ENCODE data around the gene SRA1. TPM values are rescaled to one million over a fixed set of nuclear protein-coding genes. Genes with fewer than 3 reads are reported as not detected.

Gene SRA1
- total and polyA plus RNA-seq, 2 of the 4 experiments (the other 2 are of a cell fraction) = 52.9 to 54.8 TPM

DNA sequence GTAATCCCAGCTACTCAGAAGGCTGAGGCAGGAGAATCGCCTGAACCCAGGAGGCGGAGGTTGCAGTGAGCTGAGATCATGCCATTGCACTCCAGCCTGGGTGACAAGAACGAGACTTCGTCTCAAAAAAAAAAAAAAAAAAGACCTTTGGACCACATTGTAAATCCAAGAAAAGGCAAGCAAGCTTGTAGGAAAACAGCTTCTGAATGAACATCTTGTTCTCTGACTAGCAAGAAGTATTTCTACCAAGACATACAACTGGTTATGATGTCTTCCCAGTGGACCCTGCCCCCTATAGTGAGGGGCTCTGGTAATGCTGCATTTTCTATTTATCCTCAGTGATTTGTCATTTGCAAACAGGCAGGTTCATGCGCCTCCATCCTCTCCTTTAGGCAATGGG, 14.3 kb downstream of the SRA1 start:
- H3K18ac ChIP-seq (ENCODE audit: low read depth, low read length) = no peak overlapping the region
- H3K4me1 ChIP-seq (ENCODE audit: control insufficient read depth, insufficient read depth, low read length) = peaks cover 8% of the 10 kb centered on the region
- no peak overlapping the region for H3K9ac ChIP-seq (ENCODE audit: low read depth, low read length)
- H3K9me3 ChIP-seq (ENCODE audit: control insufficient read depth, insufficient read depth, low read length) = no peaks in the 10 kb centered on the region
- H3K4me3 ChIP-seq (ENCODE audit: insufficient read depth, low read depth, low read length) = no peak overlapping the region
- intact Hi-C loops (cut with micrococcal nuclease) (no loop called here), in situ Hi-C loops (cut with MboI; ENCODE audit: low sequenced_read_pairs) (no loop called here), dilution Hi-C loops (cut with HindIII; ENCODE audit: low sequenced_read_pairs, unreplicated experiment) (no loop called here)
- no peak overlapping the region for H3K56ac ChIP-seq (ENCODE audit: extremely low read depth, insufficient read depth, low read length)
- H4K20me1 ChIP-seq (ENCODE audit: insufficient read depth, low read length) = peaks cover 5% of the 10 kb centered on the region
- H3K27ac ChIP-seq (ENCODE audit: insufficient read depth, low read length) = no peak overlapping the region
- H3K23ac ChIP-seq (ENCODE audit: low read depth, low read length) = no peak overlapping the region
- DNase-seq = no peak
- no peak overlapping the region for H2AK5ac ChIP-seq (ENCODE audit: low read depth, low read length)
- peaks cover 12% of the 10 kb centered on the region for H3K36me3 ChIP-seq (ENCODE audit: control insufficient read depth, insufficient read depth, low read length)
- no peaks in the 10 kb centered on the region for H3K9me1 ChIP-seq (ENCODE audit: insufficient read depth, low read length)
- no peak overlapping the region for H2AK9ac ChIP-seq (replicated peaks; ENCODE audit: low read depth, low read length, poor library complexity)
- no peak for TF ChIP-seq CHD1 (IDR thresholded peaks at IDR 0.05; ENCODE audit: low read depth, low read length)
- TF ChIP-seq RAD21 (IDR thresholded peaks at IDR 0.05; ENCODE audit: low read length) = no peak
- TF ChIP-seq, protein P1, sequence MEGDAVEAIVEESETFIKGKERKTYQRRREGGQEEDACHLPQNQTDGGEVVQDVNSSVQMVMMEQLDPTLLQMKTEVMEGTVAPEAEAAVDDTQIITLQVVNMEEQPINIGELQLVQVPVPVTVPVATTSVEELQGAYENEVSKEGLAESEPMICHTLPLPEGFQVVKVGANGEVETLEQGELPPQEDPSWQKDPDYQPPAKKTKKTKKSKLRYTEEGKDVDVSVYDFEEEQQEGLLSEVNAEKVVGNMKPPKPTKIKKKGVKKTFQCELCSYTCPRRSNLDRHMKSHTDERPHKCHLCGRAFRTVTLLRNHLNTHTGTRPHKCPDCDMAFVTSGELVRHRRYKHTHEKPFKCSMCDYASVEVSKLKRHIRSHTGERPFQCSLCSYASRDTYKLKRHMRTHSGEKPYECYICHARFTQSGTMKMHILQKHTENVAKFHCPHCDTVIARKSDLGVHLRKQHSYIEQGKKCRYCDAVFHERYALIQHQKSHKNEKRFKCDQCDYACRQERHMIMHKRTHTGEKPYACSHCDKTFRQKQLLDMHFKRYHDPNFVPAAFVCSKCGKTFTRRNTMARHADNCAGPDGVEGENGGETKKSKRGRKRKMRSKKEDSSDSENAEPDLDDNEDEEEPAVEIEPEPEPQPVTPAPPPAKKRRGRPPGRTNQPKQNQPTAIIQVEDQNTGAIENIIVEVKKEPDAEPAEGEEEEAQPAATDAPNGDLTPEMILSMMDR (conservative IDR thresholded peaks at IDR 0.05; ENCODE audit: low read depth, low read length) = no peak
- TF ChIP-seq SMC3 (IDR thresholded peaks at IDR 0.05; ENCODE audit: low read depth, low read length) = no peak
- no peak for TF ChIP-seq RCOR1 (IDR thresholded peaks at IDR 0.05; ENCODE audit: insufficient replicate concordance, low read length)
- TF ChIP-seq BHLHE40 (IDR thresholded peaks at IDR 0.05; ENCODE audit: low read depth, low read length) = no peak
- TF ChIP-seq FOS (IDR thresholded peaks at IDR 0.05; ENCODE audit: low read depth, low read length) = no peak
- TF ChIP-seq, protein P2, sequence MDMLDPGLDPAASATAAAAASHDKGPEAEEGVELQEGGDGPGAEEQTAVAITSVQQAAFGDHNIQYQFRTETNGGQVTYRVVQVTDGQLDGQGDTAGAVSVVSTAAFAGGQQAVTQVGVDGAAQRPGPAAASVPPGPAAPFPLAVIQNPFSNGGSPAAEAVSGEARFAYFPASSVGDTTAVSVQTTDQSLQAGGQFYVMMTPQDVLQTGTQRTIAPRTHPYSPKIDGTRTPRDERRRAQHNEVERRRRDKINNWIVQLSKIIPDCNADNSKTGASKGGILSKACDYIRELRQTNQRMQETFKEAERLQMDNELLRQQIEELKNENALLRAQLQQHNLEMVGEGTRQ (IDR thresholded peaks at IDR 0.05; ENCODE audit: low read depth, low read length) = no peak
- TF ChIP-seq NFE2L2 (IDR thresholded peaks at IDR 0.05; ENCODE audit: low read depth, low read length) = no peak
- TF ChIP-seq MAZ (IDR thresholded peaks at IDR 0.05; ENCODE audit: borderline replicate concordance, low read depth, low read length) = no peak
- H2BK5ac ChIP-seq (ENCODE audit: low read depth, low read length, poor library complexity, severe bottlenecking) = no peak overlapping the region
- no peak overlapping the region for H2BK20ac ChIP-seq (ENCODE audit: low read depth, low read length)
- WGBS, 2 experiments (ENCODE audit: extremely low coverage in 2 of 2, insufficient read length in 1 of 2) = no CpG with 5 or more reads among the region's 5 CpGs
- no peak overlapping the region for H4K91ac ChIP-seq (ENCODE audit: insufficient read depth, low read depth, low read length)
- H2BK15ac ChIP-seq (ENCODE audit: low read depth, low read length) = no peak overlapping the region
- H4K8ac ChIP-seq (ENCODE audit: low read depth in 2 of 2, low read length in 2 of 2) = no peak overlapping the region
- ChIA-PET CTCF (no interaction called here), POLR2A (ENCODE audit: unreplicated experiment) (no interaction called here)
- H3K79me1 ChIP-seq (ENCODE audit: low read depth in 1 of 2, low read length in 2 of 2) = peaks cover 0 to 11% of the 10 kb centered on the region in 2 experiments; a peak in 2 of 4 replicates
- no peak for ATAC-seq (ENCODE audit: low read depth)
- H2AFZ ChIP-seq (replicated peaks; ENCODE audit: low read length, poor library complexity) = no peak overlapping the region
- H3K14ac ChIP-seq (replicated peaks; ENCODE audit: low read depth, low read length) = no peak overlapping the region
- H3K4ac ChIP-seq (ENCODE audit: low read depth, low read length) = no peak overlapping the region
- H3K27me3 ChIP-seq (ENCODE audit: control insufficient read depth, insufficient read depth, low read length) = no peaks in the 10 kb centered on the region
- H4K5ac ChIP-seq (ENCODE audit: low read depth, low read length) = no peak overlapping the region
- no peak overlapping the region for H3K4me2 ChIP-seq (ENCODE audit: low read depth, low read length)
- no peak overlapping the region for H2BK120ac ChIP-seq (ENCODE audit: low read depth, low read length)
- BruUV-seq (replicated peaks) = no TSS peak

Data from IMR-90 (cell line).